Stimulated activated naive CD4-positive, alpha-beta T cell treated with Interleukin-2 at 50 U/mL for 16 hours (primary cell): Measurements from ENCODE around the gene SLC38A3.
"Not testable (repeated sequence)": the region's sequence is repeated elsewhere in the genome, so short reads cannot be mapped to it uniquely, and the experiment has no call there.

ENCODE experiments used
- DNase-seq: peaks from one replicate; lab custom pipeline; 2025; lab: John Stamatoyannopoulos, UW

Gene SLC38A3

GRCh38 chr3:50231581-50231980 is 26.5 kb downstream of the SLC38A3 start:
- DNase-seq: no peak

- DNase-seq: no peak
Measured at GRCh38 chr3:50232303-50232702, 27.2 kb downstream of the SLC38A3 start.

- no peak for DNase-seq
Measured at GRCh38 chr3:50233176-50233575, 28.1 kb downstream of the SLC38A3 start.

GRCh38 chr3:50235716-50236483 is 30.8 kb downstream of the SLC38A3 start, which contains the start of gene GNAI2:
Gene GNAI2 (plus strand): TSS chr3:50236204. CDS start chr3:50236336, 132 bp downstream.
- DNase-seq: peak; percentile 99

- DNase-seq: no peak
Measured at GRCh38 chr3:50236484-50237132, 31.5 kb downstream of the SLC38A3 start.

GRCh38 chr3:50237133-50237651 is 32.1 kb downstream of the SLC38A3 start:
- DNase-seq: peak; percentile 32

GRCh38 chr3:50237754-50238548 is 32.9 kb downstream of the SLC38A3 start:
- DNase-seq: peak; percentile 91

GRCh38 chr3:50238549-50239026 is 33.5 kb downstream of the SLC38A3 start:
- DNase-seq: peak; percentile 28

GRCh38 chr3:50239649-50240048 is 34.6 kb downstream of the SLC38A3 start:
- no peak for DNase-seq

- DNase-seq: no peak
Measured at GRCh38 chr3:50241163-50241562, 36.1 kb downstream of the SLC38A3 start.

GRCh38 chr3:50241713-50242380 is 36.8 kb downstream of the SLC38A3 start:
- no peak for DNase-seq

GRCh38 chr3:50242381-50242770 is 37.3 kb downstream of the SLC38A3 start:
- DNase-seq: no peak

- peak; percentile 53 for DNase-seq
Measured at GRCh38 chr3:50242851-50243542, 37.9 kb downstream of the SLC38A3 start.

GRCh38 chr3:50243543-50243895 is 38.4 kb downstream of the SLC38A3 start:
- no peak for DNase-seq

GRCh38 chr3:50244813-50245212 is 39.7 kb downstream of the SLC38A3 start:
- DNase-seq: not testable (repeated sequence)

GRCh38 chr3:50245251-50245745 is 40.2 kb downstream of the SLC38A3 start:
- no peak for DNase-seq

GRCh38 chr3:50245831-50246516 is 40.9 kb downstream of the SLC38A3 start:
- DNase-seq: peak; percentile 91

- DNase-seq: peak; percentile 86
Measured at GRCh38 chr3:50246517-50246954, 41.5 kb downstream of the SLC38A3 start.

GRCh38 chr3:50248387-50248786 is 43.3 kb downstream of the SLC38A3 start:
- DNase-seq: no peak

GRCh38 chr3:50249457-50249856 is 44.4 kb downstream of the SLC38A3 start:
- DNase-seq: no peak
